HG02678 (cell line): ENCODE data around the gene NUP98.

ENCODE experiments used
- ATAC-seq: cut with Tn5 transposase; IDR thresholded peaks from one replicate; pipeline ENCODE4 v1.9.1; 2021; ENCODE audit warnings: mild to moderate bottlenecking, moderate library complexity; ENCODE audit not compliant: unreplicated experiment

NUP98 gene

GRCh38 chr11:3797329-3798090 lies at the start of gene NUP98:
NUP98 (minus strand) TSS chr11:3797554; CDS start chr11:3782117, 15,437 bp downstream.
- peak; percentile 93 for ATAC-seq

GRCh38 chr11:3845670-3846069 lies 48.3 kb upstream of the NUP98 start:
- no peak for ATAC-seq

DNA sequence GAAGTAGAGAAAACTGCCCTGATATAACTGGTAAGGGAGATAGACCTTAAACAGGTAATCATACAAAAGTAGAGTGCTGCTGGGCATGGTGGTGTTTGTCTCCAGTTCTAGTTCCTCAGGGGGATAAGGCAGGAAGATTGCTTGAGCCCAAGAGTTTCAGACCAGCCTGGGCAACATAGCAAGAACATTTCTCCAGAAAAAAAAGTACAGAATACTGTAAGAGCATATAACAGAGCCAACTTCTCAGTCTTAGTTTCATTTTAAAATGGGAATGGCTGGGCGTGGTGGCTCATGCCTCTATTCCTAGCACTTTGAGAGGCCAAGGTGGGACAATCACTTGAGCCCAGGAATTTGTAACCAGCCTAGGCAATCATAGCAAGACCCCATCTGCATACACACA lies 47.9 kb upstream of the NUP98 start:
- no peak for ATAC-seq

DNA sequence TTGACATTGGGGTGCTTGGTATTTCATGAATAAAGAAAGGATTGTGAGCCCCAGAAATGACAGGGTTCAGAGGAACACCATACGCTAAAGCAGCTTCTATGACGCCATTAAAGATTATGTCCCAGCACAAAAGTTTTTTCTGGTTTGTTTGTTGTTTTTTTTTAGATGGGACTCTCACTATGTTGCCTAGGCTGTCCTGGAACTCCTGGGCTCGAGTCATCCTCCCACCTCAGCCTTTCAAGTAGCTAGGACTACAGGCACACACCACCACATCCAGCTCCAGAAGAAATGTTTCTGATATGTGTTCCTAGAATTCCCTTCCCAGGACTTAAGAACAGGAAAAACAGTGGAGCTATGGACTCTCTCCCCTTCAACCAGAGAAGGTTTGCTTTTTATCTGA lies 46.0 kb upstream of the NUP98 start:
- no peak for ATAC-seq

DNA sequence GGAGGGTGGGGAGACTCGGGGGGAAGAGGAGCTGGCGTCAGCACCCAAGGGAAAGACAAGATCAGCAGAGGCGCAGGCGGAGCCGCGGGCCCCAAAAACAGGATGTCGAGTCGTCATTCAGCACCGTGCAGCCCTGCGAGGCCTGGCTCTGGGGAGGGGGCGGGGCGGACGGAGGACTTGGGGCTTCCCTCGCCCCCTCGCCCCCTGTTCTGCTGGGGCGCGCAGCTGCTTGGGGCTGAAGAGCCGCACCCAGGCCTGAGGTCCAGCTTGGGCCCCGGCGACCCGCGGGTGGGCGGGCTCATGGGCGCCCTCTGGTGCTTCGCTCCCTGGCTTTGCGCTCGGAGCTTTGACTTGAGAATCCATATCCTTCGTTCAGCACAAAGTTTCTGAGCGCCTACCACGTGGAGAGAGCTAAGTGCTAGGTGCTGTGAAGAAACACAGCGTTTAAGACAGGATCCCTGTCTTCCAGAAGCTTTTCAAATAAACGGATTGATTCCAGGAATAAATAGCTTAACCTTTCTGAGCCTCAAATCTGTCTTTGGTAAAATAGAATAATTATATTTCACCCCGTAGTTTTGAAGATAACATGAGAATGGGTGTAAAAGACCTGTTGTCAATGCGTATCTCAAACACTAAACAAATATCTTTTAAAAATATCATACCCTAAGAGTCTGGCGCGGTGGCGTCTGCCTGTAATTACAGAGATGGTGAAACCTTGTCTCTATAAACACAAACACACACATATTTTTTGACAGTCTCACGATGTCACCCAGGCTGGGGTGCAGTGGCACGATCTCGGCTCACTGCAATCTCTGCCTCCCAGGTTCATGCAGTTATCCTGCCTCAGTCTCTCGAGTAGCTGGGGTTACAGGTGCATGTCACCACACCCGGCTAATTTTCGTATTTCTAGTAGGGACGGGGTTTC lies 44.3 kb upstream of the NUP98 start:
- ATAC-seq, result peak; percentile 55

DNA sequence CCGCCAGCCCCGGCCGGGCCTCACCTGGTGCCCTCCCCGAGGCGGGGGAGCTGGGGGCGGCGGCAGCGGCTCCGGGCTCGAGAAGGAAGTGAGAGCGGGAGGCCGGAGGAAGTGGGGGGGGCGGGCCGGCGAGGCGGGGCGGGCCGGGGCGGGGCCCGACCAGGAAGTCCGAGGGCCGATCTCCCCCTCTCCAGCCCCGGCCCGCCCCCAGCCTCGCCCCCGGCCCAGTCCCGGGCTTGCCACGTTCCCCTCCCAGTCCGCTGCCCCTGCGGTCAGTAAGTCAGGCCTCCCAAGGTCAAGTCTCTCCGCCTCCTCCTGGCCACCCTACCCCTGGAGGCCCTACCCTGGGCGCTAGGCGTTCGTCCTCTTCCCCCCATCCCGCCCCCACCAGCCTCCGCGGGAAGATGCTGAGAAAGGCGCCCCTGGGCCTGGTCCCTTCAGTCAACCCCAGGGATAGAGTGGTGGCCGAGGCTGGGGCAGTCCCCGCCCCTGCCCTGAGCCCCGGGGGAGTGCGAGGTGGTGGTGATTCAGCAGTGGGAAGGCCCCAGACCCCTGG lies 43.6 kb upstream of the NUP98 start, which contains the start of gene RHOG:
Gene RHOG (minus strand): TSS at position 90 of the 556 bp plus-strand sequence. CDS start 12,821 bp downstream, outside the sequence.
- peak; percentile 50 for ATAC-seq

GRCh38 chr11:3840004-3840869 lies 42.9 kb upstream of the NUP98 start:
- no peak for ATAC-seq

DNA sequence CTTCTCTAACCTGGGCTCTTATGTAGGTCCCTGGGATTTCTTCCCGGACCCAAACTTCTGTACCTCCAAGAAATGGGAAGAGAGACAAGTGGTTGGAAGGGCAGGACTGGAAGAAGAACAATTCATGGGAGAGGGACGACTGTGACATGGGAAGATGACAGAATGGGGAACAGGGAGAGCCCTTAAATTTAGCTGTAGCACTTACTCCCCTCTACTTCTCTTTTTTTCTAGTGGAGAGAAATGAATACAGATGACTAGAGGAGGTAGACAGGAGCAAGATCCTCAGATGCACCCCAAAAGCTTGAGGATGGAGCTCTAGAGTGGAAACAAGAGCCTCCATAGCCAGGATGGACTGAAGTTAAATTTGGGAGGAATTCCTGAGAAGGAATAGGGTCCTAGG lies 41.1 kb upstream of the NUP98 start:
- ATAC-seq, result no peak

- ATAC-seq, result no peak
Observed at GRCh38 chr11:3837793-3838192, 40.4 kb upstream of the NUP98 start.

DNA sequence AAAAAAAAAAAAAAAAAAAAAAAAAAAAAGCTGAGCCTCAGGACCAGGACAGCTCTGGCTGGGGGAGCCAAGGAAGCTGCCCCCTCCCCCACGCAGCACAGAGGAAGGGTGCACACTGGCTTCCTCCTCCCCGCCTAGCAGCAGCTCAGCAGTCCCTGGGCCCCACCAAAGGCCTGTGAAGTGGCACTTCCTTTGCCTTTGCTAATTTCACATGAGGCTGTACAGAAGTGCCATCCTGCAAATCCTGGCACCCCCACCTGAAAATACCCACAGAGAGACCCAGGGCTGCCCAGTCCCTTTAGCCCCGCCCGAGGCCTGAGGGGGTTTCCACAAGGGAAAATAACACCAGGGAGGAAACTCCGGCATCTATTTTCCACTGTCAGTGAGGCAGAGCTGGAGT lies 39.5 kb upstream of the NUP98 start:
- no peak for ATAC-seq

DNA sequence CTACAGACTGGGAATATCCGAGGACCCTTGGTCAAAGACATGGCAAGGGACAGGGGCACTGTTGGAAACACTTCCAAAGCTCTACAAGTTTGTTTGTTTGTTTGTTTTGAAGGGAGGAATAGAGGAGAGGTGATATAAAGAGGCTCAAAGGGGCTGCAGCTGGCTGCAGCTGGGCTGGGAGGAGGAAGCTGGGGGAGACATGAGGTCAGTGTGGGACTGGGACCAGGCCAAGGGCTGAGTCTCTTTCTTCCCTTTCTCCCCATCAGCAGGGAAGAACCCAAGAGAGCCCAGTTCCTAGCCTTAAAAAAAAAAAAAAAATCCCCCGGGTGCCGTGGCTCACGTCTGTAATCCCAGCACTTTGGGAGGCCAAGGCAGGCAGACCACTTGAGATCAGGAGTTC lies 38.4 kb upstream of the NUP98 start:
- no peak for ATAC-seq

DNA sequence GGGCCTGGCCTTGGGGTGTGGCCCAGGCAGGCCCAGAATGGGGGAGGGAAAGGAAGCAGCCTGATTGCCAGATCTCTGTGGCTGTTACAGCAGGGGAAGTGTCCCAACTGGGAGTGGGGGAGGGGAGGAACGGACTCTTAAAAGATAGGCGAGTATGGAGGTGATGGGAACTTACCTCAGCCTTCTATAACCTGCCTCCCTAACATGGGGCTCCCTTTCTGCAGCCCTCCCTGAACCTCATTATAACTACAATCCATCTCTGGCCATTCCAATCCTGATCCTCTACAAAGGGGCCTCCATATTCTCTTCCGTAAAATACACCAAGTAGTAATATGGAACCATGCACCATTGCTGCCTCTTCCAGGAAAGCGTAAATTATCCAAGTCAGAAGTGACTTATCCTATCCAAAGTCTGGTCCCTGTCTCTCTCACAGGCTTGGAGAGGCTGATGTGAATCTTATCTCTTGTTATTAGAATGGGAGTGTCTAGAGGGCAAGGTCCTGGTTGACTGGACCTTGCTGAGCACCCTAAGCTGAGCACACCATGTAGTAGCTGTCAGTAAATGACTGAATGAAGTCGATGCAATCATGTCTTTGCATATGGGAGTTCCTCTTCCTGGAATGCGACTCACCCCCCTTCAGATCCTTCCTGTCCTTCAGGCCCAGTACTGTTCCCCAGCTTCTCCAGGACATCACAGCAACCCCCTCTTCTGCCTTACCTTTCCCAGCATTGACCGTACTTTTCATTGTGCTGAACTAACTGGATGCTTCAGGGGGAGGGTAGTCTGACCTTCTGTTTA lies 37.5 kb upstream of the NUP98 start:
- no peak for ATAC-seq

GRCh38 chr11:3834349-3834663 lies 37.0 kb upstream of the NUP98 start:
- ATAC-seq, result no peak

DNA sequence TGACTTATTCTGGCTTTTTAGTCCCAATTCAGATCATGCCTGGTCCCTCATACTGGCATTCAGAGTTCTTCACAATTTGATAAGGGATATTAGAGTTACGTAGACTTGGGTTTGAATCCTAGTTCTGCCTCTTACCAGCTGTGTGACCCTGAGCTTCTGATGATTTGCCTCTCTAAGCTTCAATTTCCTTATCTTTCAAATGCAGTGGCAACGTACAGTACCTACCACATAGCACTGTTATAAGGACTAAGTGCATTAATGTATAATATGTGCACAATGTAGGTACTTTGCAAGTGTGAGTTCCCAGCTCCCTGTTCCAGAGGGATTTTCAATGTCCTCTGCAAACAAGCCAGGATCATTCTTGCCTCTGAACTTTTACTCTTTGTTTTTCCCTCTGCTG lies 36.1 kb upstream of the NUP98 start:
- ATAC-seq, result no peak

DNA sequence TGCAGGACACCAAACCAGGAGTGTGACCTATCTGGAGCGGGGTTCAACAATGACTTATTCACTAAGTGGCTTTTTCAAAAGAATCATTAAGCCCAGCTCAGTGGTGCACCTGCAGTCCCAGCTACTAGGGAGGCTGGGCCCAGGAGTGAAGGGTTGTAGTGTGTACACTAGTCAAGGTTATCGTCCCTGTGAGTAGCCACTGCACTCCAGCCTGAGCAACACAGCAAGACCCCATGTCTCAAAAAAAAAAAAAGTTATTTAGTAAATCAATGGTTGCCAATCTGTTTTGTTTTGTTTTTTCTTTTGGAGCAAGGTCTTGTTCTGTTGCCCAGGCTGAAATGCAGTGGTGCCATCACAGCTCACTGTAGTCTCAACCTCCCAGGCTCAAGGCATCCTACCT lies 35.5 kb upstream of the NUP98 start:
- no peak for ATAC-seq

- ATAC-seq, result no peak
Observed at GRCh38 chr11:3831378-3832239, 34.3 kb upstream of the NUP98 start.

GRCh38 chr11:3830730-3831129 lies 33.4 kb upstream of the NUP98 start:
- no peak for ATAC-seq

- no peak for ATAC-seq
Observed at GRCh38 chr11:3830088-3830487, 32.7 kb upstream of the NUP98 start.
